ENCODE measurements around the gene AADAT.

GRCh38 chr4:170052919-170053318, 36.8 kb downstream of the AADAT start:
- no peak for TF ChIP-seq POLR2AphosphoS5 (IDR thresholded peaks at IDR 0.05)
- no peak for TF ChIP-seq POLR2A (IDR thresholded peaks at IDR 0.05)
